Activated naive CD8-positive, alpha-beta T cell (primary cell): ENCODE data around the gene PSMD1.
"Not testable (repeated sequence)": the region's sequence is repeated elsewhere in the genome, so short reads cannot be mapped to it uniquely, and the experiment has no call there.

Source experiments
- H3K27ac Mint-ChIP-seq: one replicate; pipeline ENCODE4 v1.8.0; 2021; ENCODE audit warnings: mixed read lengths
- H3K27me3 Mint-ChIP-seq: one replicate; pipeline ENCODE4 v1.8.0; 2021; ENCODE audit warnings: mixed read lengths
- H3K36me3 Mint-ChIP-seq: one replicate; pipeline ENCODE4 v1.8.0; 2021; ENCODE audit warnings: mixed read lengths
- H3K4me1 Mint-ChIP-seq: one replicate; pipeline ENCODE4 v1.8.0; 2021; ENCODE audit warnings: low read depth, mixed read lengths
- H3K4me3 Mint-ChIP-seq: one replicate; pipeline ENCODE4 v1.8.0; 2021; ENCODE audit warnings: mild to moderate bottlenecking, mixed read lengths
- H3K9me3 Mint-ChIP-seq: one replicate; pipeline ENCODE4 v1.8.0; 2021; ENCODE audit warnings: low read depth, mixed read lengths

PSMD1 gene

GRCh38 chr2:231163011-231163410, 106.3 kb downstream of the PSMD1 start:
- no peaks in the 10 kb centered on the region for H3K9me3 Mint-ChIP-seq
- peaks cover 32% of the 10 kb centered on the region for H3K4me1 Mint-ChIP-seq
- H3K36me3 Mint-ChIP-seq = peaks cover 6% of the 10 kb centered on the region
- H3K27me3 Mint-ChIP-seq = no peaks in the 10 kb centered on the region
- no peak overlapping the region for H3K4me3 Mint-ChIP-seq
- peak overlapping the region; percentile 25 for H3K27ac Mint-ChIP-seq

- H3K4me1 Mint-ChIP-seq = peaks cover 37% of the 10 kb centered on the region
- no peaks in the 10 kb centered on the region for H3K9me3 Mint-ChIP-seq
- no peaks in the 10 kb centered on the region for H3K27me3 Mint-ChIP-seq
- H3K36me3 Mint-ChIP-seq = peaks cover 11% of the 10 kb centered on the region
- peak overlapping the region; percentile 25 for H3K27ac Mint-ChIP-seq
- H3K4me3 Mint-ChIP-seq = no peak overlapping the region
These were observed 106.9 kb downstream of the PSMD1 start for GRCh38 chr2:231163414-231164095.

GRCh38 chr2:231167745-231168459, 111.2 kb downstream of the PSMD1 start:
- Mint-ChIP-seq H3K36me3 (peaks cover 19% of the 10 kb centered on the region), H3K4me3 (no peak overlapping the region), H3K27me3 (no peaks in the 10 kb centered on the region), H3K4me1 (peaks cover 20% of the 10 kb centered on the region), H3K27ac (peak overlapping the region; percentile 86), H3K9me3 (no peaks in the 10 kb centered on the region)

- Mint-ChIP-seq H3K4me3 (peak overlapping the region; percentile 18), H3K9me3 (no peaks in the 10 kb centered on the region), H3K27ac (peak overlapping the region; percentile 86), H3K27me3 (no peaks in the 10 kb centered on the region), H3K36me3 (peaks cover 19% of the 10 kb centered on the region), H3K4me1 (peaks cover 20% of the 10 kb centered on the region)
These were observed 111.9 kb downstream of the PSMD1 start for GRCh38 chr2:231168460-231169139.

- peak overlapping the region; percentile 13 for H3K27ac Mint-ChIP-seq
- no peak overlapping the region for H3K4me3 Mint-ChIP-seq
- no peaks in the 10 kb centered on the region for H3K27me3 Mint-ChIP-seq
- no peaks in the 10 kb centered on the region for H3K9me3 Mint-ChIP-seq
- peaks cover 20% of the 10 kb centered on the region for H3K4me1 Mint-ChIP-seq
- peaks cover 19% of the 10 kb centered on the region for H3K36me3 Mint-ChIP-seq
These were observed 112.8 kb downstream of the PSMD1 start for GRCh38 chr2:231169488-231169887.

- no peaks in the 10 kb centered on the region for H3K9me3 Mint-ChIP-seq
- H3K36me3 Mint-ChIP-seq = peaks cover 22% of the 10 kb centered on the region
- no peaks in the 10 kb centered on the region for H3K27me3 Mint-ChIP-seq
- H3K27ac Mint-ChIP-seq = no peak overlapping the region
- H3K4me3 Mint-ChIP-seq = no peak overlapping the region
- H3K4me1 Mint-ChIP-seq = peaks cover 20% of the 10 kb centered on the region
These were observed 113.4 kb downstream of the PSMD1 start for GRCh38 chr2:231170055-231170454.

GRCh38 chr2:231172025-231172424, 115.4 kb downstream of the PSMD1 start:
- no peaks in the 10 kb centered on the region for H3K27me3 Mint-ChIP-seq
- peaks cover 20% of the 10 kb centered on the region for H3K4me1 Mint-ChIP-seq
- H3K9me3 Mint-ChIP-seq = peaks cover 1% of the 10 kb centered on the region
- no peak overlapping the region for H3K4me3 Mint-ChIP-seq
- H3K27ac Mint-ChIP-seq = no peak overlapping the region
- H3K36me3 Mint-ChIP-seq = peaks cover 30% of the 10 kb centered on the region

- H3K27me3 Mint-ChIP-seq = no peaks in the 10 kb centered on the region
- no peak overlapping the region for H3K4me3 Mint-ChIP-seq
- H3K27ac Mint-ChIP-seq = no peak overlapping the region
- H3K36me3 Mint-ChIP-seq = peaks cover 30% of the 10 kb centered on the region
- peaks cover 5% of the 10 kb centered on the region for H3K4me1 Mint-ChIP-seq
- H3K9me3 Mint-ChIP-seq = peaks cover 5% of the 10 kb centered on the region
These were observed 117.6 kb downstream of the PSMD1 start for GRCh38 chr2:231174211-231174651.

- peak overlapping the region; percentile 38 for H3K27ac Mint-ChIP-seq
These were observed 119.4 kb downstream of the PSMD1 start for GRCh38 chr2:231176066-231176465.

GRCh38 chr2:231177156-231178025, 120.7 kb downstream of the PSMD1 start:
- H3K4me3 Mint-ChIP-seq = no peak overlapping the region
- peaks cover 19% of the 10 kb centered on the region for H3K36me3 Mint-ChIP-seq
- no peaks in the 10 kb centered on the region for H3K27me3 Mint-ChIP-seq
- peak overlapping the region; percentile 85 for H3K27ac Mint-ChIP-seq
- peaks cover 5% of the 10 kb centered on the region for H3K9me3 Mint-ChIP-seq
- H3K4me1 Mint-ChIP-seq = peaks cover 9% of the 10 kb centered on the region

More at GRCh38 chr2:231176066-231176465, 119.4 kb downstream of the PSMD1 start:
- Mint-ChIP-seq H3K9me3 (peaks cover 5% of the 10 kb centered on the region), H3K36me3 (peaks cover 21% of the 10 kb centered on the region), H3K4me1 (peaks cover 9% of the 10 kb centered on the region), H3K27me3 (no peaks in the 10 kb centered on the region), H3K4me3 (no peak overlapping the region)

GRCh38 chr2:231178805-231179204, 122.1 kb downstream of the PSMD1 start:
- H3K27me3 Mint-ChIP-seq, H3K9me3 Mint-ChIP-seq, H3K4me3 Mint-ChIP-seq, H3K27ac Mint-ChIP-seq, H3K4me1 Mint-ChIP-seq: not testable (repeated sequence)
- peaks cover 19% of the 10 kb centered on the region for H3K36me3 Mint-ChIP-seq

GRCh38 chr2:231181860-231182512, 125.3 kb downstream of the PSMD1 start:
- Mint-ChIP-seq H3K36me3 (peaks cover 6% of the 10 kb centered on the region), H3K27ac (no peak overlapping the region), H3K4me1 (peaks cover 7% of the 10 kb centered on the region), H3K4me3 (no peak overlapping the region), H3K9me3 (peaks cover 5% of the 10 kb centered on the region), H3K27me3 (no peaks in the 10 kb centered on the region)

- peaks cover 3% of the 10 kb centered on the region for H3K27me3 Mint-ChIP-seq
- H3K4me3 Mint-ChIP-seq = no peak overlapping the region
- peaks cover 1% of the 10 kb centered on the region for H3K36me3 Mint-ChIP-seq
- no peaks in the 10 kb centered on the region for H3K9me3 Mint-ChIP-seq
- H3K27ac Mint-ChIP-seq = no peak overlapping the region
- peaks cover 4% of the 10 kb centered on the region for H3K4me1 Mint-ChIP-seq
These were observed 125.8 kb downstream of the PSMD1 start for GRCh38 chr2:231182513-231182899.

GRCh38 chr2:231183851-231184250, 127.2 kb downstream of the PSMD1 start:
- no peaks in the 10 kb centered on the region for H3K9me3 Mint-ChIP-seq
- no peak overlapping the region for H3K27ac Mint-ChIP-seq
- H3K27me3 Mint-ChIP-seq = peaks cover 3% of the 10 kb centered on the region
- H3K36me3 Mint-ChIP-seq = no peaks in the 10 kb centered on the region
- H3K4me3 Mint-ChIP-seq = no peak overlapping the region
- H3K4me1 Mint-ChIP-seq = peaks cover 4% of the 10 kb centered on the region
